HS-27A (cell line): Measurements from ENCODE around the gene DPP10.

ENCODE experiments used
- DNase-seq: peaks from one replicate; pipeline ENCODE4 v3.0.0-alpha.2; 2012; ENCODE audit warnings: low read depth, missing footprints

Gene DPP10

DNA sequence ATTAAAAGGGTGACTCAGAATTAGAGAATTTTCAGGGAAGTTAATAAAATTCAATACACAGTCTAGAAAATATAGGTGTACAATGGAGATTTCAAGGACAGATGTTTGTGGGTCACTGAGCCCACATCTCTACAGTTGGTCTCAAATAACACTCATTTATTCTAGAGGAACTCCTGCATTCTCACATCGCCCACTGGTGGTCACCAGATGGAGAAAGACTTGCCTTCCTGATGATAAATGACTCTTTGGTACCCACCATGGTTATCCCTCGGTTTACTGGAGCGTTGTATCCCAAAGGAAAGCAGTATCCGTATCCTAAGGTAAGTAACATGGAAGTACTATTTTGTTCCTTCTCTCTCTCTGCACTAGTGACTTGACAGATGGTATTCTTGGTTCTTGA is 1297.1 kb downstream of the DPP10 start:
- DNase-seq, result no peak

GRCh38 chr2:115746151-115746550 is 1303.7 kb downstream of the DPP10 start:
- DNase-seq, result no peak

GRCh38 chr2:115757286-115757685 is 1314.8 kb downstream of the DPP10 start:
- DNase-seq, result no peak

- DNase-seq, result no peak
These were observed 1321.2 kb downstream of the DPP10 start for GRCh38 chr2:115763601-115764000.

DNA sequence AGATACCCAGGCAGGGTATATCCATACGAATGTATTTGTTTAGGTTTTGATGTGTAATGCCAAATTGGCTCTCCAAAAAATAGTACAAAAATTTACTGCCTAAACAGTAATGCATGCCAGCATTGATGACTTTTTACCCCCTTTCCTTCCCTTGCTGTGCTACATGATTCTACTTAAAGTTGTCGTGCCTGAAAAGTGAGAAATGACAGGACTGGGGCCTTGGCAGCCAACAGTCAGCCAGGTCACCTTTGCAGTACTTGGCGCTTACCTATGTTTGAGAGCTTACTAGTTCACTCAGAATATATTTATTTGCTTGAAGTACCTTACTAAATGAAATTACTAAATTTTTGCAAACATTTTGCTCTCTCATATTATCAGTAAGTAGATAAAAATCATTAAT is 1329.1 kb downstream of the DPP10 start:
- no peak for DNase-seq

GRCh38 chr2:115774361-115774760 is 1331.9 kb downstream of the DPP10 start:
- no peak for DNase-seq

DNA sequence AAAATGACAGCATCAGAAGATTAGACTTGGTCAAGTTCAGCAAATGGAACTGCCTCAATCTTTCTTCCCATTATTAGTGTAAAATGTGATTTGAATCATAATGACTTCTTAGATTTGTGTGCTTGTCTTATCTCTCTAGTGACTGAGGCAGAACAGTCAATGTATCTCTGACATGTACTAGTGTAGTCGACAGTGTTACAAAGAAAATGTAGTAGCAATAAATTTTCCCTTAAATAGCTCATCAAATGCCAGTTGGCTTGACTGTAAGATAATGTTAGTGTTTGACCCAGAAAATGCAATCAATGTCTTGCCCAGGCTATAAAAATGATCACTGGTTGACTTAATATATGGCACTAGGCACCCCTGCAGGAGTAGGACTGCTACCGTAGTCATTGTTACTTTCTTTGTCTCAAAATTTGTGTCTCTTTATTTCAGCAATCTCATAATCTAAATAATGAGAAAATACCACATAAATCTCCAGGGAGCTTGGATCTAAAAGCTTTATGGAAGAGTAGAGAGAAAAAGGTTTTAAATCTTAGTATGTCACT is 1336.7 kb downstream of the DPP10 start:
- no peak for DNase-seq

DNA sequence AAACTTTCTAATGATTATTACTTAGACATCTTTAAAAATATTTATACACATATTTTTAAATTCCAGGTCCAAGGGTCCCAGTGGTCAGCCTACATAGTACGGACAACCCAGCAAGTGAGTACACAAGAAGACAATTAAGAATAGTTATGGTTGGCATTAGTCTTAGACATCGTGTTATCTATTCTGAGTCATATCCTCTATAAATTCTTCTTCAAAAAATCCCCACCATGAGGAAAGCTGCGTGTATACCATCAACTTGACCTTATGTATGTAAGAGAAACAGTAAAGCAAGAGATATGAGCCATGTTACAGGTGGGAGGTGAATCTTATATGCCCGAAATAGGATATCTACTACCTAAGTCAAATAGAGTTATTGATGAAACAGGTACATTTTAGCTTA is 1339.8 kb downstream of the DPP10 start:
- DNase-seq, result no peak

DNA sequence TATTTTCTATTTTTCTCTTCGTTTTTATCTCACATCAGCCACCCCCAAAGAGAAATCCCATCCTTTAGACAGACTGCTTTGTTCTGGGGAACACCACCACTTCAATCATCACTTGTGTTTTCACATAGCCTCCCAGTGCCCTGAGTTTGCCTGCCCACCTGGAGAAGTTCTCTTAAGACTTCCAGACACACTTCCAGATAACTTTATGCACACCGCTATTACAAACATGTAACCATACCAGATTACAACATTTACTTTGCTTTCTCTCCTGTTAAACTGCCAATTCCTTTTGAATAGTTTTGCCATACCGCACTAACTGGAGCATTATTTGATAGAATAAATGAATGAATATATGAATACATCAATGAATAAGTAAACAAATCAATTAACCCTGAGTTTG is 1353.6 kb downstream of the DPP10 start:
- DNase-seq, result no peak

- DNase-seq, result no peak
These were observed 1364.8 kb downstream of the DPP10 start for GRCh38 chr2:115807276-115807675.

GRCh38 chr2:115825912-115826311 is 1383.5 kb downstream of the DPP10 start:
- no peak for DNase-seq

DNA sequence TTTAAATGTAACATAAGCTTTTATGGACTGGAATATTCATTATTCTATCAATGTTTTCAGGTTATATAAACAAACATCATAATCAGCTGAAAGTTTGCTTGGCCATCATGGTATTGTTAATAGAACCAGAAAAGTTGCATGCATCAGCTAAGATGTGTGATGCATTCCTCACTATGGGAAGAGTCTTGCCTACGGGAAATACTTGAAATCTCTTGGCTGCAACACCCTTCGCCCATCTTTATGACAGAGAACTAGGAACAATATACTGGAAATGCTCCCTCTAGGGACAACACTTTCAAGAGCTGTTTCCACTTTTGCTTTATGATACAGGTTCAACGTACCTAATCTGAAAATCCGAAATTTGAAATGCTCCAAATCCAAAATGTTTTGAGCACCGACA is 1390.8 kb downstream of the DPP10 start:
- no peak for DNase-seq

DNA sequence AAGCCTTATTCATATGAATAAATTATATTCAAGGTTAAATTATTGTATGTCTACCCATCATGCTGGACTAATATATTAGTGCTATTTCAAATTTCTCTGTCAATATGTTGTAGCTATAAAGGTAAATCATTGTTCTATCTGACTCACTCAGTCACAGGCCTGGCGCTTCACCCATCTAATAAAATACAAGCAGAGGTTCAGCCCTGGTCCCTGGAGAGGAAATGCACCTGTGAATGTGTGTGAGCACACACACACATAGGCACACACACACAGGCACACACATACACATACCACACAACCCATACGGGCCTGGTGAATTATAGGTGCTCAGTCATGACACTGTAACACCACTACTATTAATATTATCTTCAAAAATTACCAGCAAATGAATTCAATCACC is 1396.1 kb downstream of the DPP10 start:
- DNase-seq, result no peak

- no peak for DNase-seq
These were observed 1399.9 kb downstream of the DPP10 start for GRCh38 chr2:115842306-115842705.

- no peak for DNase-seq
These were observed 1405.8 kb downstream of the DPP10 start for GRCh38 chr2:115848192-115848591.

- no peak for DNase-seq
These were observed 1424.6 kb downstream of the DPP10 start for GRCh38 chr2:115867024-115867423.

GRCh38 chr2:115874427-115874826 is 1432.0 kb downstream of the DPP10 start:
- no peak for DNase-seq

DNA sequence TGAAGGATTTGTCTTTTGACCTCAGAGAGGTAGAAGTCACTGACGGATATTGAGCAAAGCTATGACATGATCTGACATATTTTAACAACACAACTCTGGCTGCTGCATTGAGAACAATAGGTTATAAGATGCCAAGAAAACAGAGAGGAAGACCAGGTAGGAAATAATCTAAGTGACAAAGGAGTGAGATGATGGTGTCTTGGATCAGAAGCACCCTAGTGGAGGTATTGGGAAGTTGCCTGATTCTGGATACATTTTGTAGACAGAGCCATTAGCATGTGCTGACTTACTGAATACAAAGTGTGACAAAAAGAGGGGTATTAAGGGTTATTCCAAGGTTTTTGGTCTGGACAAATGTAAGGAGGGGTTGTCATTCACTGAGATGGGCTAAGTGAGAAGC is 1438.1 kb downstream of the DPP10 start:
- DNase-seq, result no peak

- no peak for DNase-seq
These were observed 1444.9 kb downstream of the DPP10 start for GRCh38 chr2:115887209-115887776.
